ENCODE data around the gene MIB2. TPM values are rescaled to one million over a fixed set of nuclear protein-coding genes. Genes with fewer than 3 reads are reported as not detected.
"Not testable (repeated sequence)": the region's sequence is repeated elsewhere in the genome, so short reads cannot be mapped to it uniquely, and the experiment has no call there.

MIB2 gene
- polyA plus RNA-seq, 4 donors = 44.7 to 213 (median 116) TPM

- Histone ChIP-seq H3K36me3 (ENCODE audit: control insufficient read depth in 3 of 3, insufficient read depth in 2 of 3, low read depth in 1 of 3, low read length in 3 of 3) (peaks cover 5 to 31% (median 9%) of the 10 kb centered on the region in 3 donors), H3K27ac (ENCODE audit: low read depth in 1 of 3, low read length in 2 of 3) (peak overlapping the region in 1 of 3 donors; percentile 39)
- not testable (repeated sequence) for H3K9me3 ChIP-seq (ENCODE audit: control insufficient read depth in 2 of 2, insufficient read depth in 1 of 2, low read depth in 1 of 2, low read length in 1 of 2); H3K4me1 ChIP-seq (ENCODE audit: control insufficient read depth in 3 of 3, insufficient read depth in 2 of 3, low read depth in 1 of 3, low read length in 2 of 3); FAIRE-seq; H3K27me3 ChIP-seq (ENCODE audit: control insufficient read depth in 3 of 3, insufficient read depth in 3 of 3, low read length in 3 of 3); H3K4me3 ChIP-seq (ENCODE audit: low read depth in 1 of 3, low read length in 3 of 3); DNase-seq
- WGBS, 3 donors = 75 to 82% (median 78%) methylated on average over 15 of the region's 15 CpGs
These were observed 47.7 kb downstream of the MIB2 start for GRCh38 chr1:1662830-1663560.

- FAIRE-seq = not testable (repeated sequence)
- 80 to 100% (median 83%) methylated on average over 1 to 7 of the region's 11 CpGs for WGBS, 3 donors
These were observed 49.0 kb downstream of the MIB2 start for GRCh38 chr1:1664318-1664717.

GRCh38 chr1:1664941-1665814, 49.9 kb downstream of the MIB2 start:
- FAIRE-seq (no peak), DNase-seq (no peak)
- no peaks in the 10 kb centered on the region for H3K4me1 ChIP-seq (ENCODE audit: control insufficient read depth in 3 of 3, insufficient read depth in 2 of 3, low read depth in 1 of 3, low read length in 2 of 3)
- H3K27me3 ChIP-seq (ENCODE audit: control insufficient read depth in 3 of 3, insufficient read depth in 3 of 3, low read length in 3 of 3) = no peaks in the 10 kb centered on the region
- no peak overlapping the region for H3K4me3 ChIP-seq (ENCODE audit: low read depth in 1 of 3, low read length in 3 of 3)
- no peak overlapping the region for H3K27ac ChIP-seq (ENCODE audit: low read depth in 1 of 3, low read length in 2 of 3)
- no peaks in the 10 kb centered on the region for H3K9me3 ChIP-seq (ENCODE audit: control insufficient read depth in 2 of 2, insufficient read depth in 1 of 2, low read depth in 1 of 2, low read length in 1 of 2)
- peaks cover 11 to 51% (median 13%) of the 10 kb centered on the region in 3 donors for H3K36me3 ChIP-seq (ENCODE audit: control insufficient read depth in 3 of 3, insufficient read depth in 2 of 3, low read depth in 1 of 3, low read length in 3 of 3)
- 90 to 93% (median 92%) methylated on average over 24 to 27 of the region's 27 CpGs for WGBS, 3 donors

More at GRCh38 chr1:1664318-1664717, 49.0 kb downstream of the MIB2 start:
- not testable (repeated sequence) for H3K27ac ChIP-seq (ENCODE audit: low read depth in 1 of 3, low read length in 2 of 3); DNase-seq; H3K4me3 ChIP-seq (ENCODE audit: low read depth in 1 of 3, low read length in 3 of 3); H3K27me3 ChIP-seq (ENCODE audit: control insufficient read depth in 3 of 3, insufficient read depth in 3 of 3, low read length in 3 of 3); H3K4me1 ChIP-seq (ENCODE audit: control insufficient read depth in 3 of 3, insufficient read depth in 2 of 3, low read depth in 1 of 3, low read length in 2 of 3); H3K9me3 ChIP-seq (ENCODE audit: control insufficient read depth in 2 of 2, insufficient read depth in 1 of 2, low read depth in 1 of 2, low read length in 1 of 2)
- peaks cover 6 to 43% (median 9%) of the 10 kb centered on the region in 3 donors for H3K36me3 ChIP-seq (ENCODE audit: control insufficient read depth in 3 of 3, insufficient read depth in 2 of 3, low read depth in 1 of 3, low read length in 3 of 3)

- peaks cover 11 to 56% (median 13%) of the 10 kb centered on the region in 3 donors for H3K36me3 ChIP-seq (ENCODE audit: control insufficient read depth in 3 of 3, insufficient read depth in 2 of 3, low read depth in 1 of 3, low read length in 3 of 3)
- FAIRE-seq (no peak), DNase-seq (no peak)
- no peaks in the 10 kb centered on the region for H3K27me3 ChIP-seq (ENCODE audit: control insufficient read depth in 3 of 3, insufficient read depth in 3 of 3, low read length in 3 of 3)
- WGBS, 3 donors = 85 to 90% (median 86%) methylated on average over 25 of the region's 25 CpGs
- no peaks in the 10 kb centered on the region for H3K9me3 ChIP-seq (ENCODE audit: control insufficient read depth in 2 of 2, insufficient read depth in 1 of 2, low read depth in 1 of 2, low read length in 1 of 2)
- no peaks in the 10 kb centered on the region for H3K4me1 ChIP-seq (ENCODE audit: control insufficient read depth in 3 of 3, insufficient read depth in 2 of 3, low read depth in 1 of 3, low read length in 2 of 3)
- H3K27ac ChIP-seq (ENCODE audit: low read depth in 1 of 3, low read length in 2 of 3) = no peak overlapping the region
- H3K4me3 ChIP-seq (ENCODE audit: low read depth in 1 of 3, low read length in 3 of 3) = no peak overlapping the region
These were observed 50.5 kb downstream of the MIB2 start for GRCh38 chr1:1665815-1666251.

GRCh38 chr1:1666526-1666925, 51.2 kb downstream of the MIB2 start:
- Histone ChIP-seq H3K4me1 (ENCODE audit: control insufficient read depth in 3 of 3, insufficient read depth in 2 of 3, low read depth in 1 of 3, low read length in 2 of 3) (no peaks in the 10 kb centered on the region), H3K27me3 (ENCODE audit: control insufficient read depth in 3 of 3, insufficient read depth in 3 of 3, low read length in 3 of 3) (no peaks in the 10 kb centered on the region), H3K27ac (ENCODE audit: low read depth in 1 of 3, low read length in 2 of 3) (no peak overlapping the region), H3K36me3 (ENCODE audit: control insufficient read depth in 3 of 3, insufficient read depth in 2 of 3, low read depth in 1 of 3, low read length in 3 of 3) (peaks cover 11 to 63% (median 13%) of the 10 kb centered on the region in 3 donors), H3K4me3 (ENCODE audit: low read depth in 1 of 3, low read length in 3 of 3) (no peak overlapping the region), H3K9me3 (ENCODE audit: control insufficient read depth in 2 of 2, insufficient read depth in 1 of 2, low read depth in 1 of 2, low read length in 1 of 2) (no peaks in the 10 kb centered on the region)
- FAIRE-seq = no peak
- WGBS, 3 donors = 93 to 97% (median 96%) methylated on average over 11 to 15 of the region's 15 CpGs
- DNase-seq = no peak

DNA sequence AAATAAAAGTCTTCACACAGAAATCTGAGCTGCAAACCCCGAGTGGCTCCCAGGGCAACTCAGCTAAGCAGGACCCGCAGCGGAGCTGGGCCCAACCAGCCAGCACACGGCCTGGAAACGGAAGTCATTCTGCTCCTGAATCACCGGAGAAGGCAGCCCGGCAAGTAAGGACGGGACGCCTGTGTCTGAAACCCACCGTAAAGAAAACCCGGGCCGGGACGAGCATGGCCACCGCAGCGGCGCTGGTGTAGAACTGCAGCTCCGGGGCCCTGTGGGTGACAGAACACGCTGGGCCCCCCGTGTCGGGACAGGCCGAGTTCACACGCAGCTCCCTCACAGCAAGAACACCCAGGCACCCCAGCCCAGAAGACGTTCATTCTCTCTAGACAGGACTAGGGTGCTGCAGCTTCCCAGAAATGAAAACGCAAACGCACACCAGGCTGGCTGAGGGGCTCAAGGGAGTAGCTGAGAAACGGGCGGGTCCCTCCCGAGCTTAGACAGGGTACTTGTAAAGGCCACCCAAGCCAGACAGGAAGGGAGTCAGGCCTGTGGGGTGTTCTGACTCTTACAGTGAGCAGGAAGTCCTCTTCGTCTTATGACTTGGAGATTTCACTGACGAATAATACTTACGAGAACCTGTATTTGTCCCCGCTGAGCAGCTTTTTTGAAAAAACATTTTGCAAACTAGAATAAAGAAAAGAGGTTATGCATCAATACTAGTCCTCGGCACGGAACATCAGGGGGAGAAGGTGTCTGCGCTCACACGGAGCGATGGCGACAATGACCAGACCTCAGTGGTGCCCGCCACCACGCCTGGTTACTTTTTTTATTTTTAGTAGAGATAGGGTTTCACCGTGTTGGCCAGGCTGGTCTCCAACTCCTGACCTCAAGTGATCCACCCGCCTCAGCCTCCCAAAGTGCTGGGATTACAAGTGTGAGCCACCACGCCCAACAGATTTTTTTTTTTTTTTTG, 54.5 kb downstream of the MIB2 start:
- WGBS, 3 donors = 92 to 93% (median 92%) methylated on average over 43 of the region's 43 CpGs
- H3K27ac ChIP-seq (ENCODE audit: low read depth in 1 of 3, low read length in 2 of 3) = no peak overlapping the region
- no peak overlapping the region for H3K4me3 ChIP-seq (ENCODE audit: low read depth in 1 of 3, low read length in 3 of 3)
- peaks cover 11 to 82% (median 13%) of the 10 kb centered on the region in 3 donors for H3K36me3 ChIP-seq (ENCODE audit: control insufficient read depth in 3 of 3, insufficient read depth in 2 of 3, low read depth in 1 of 3, low read length in 3 of 3)
- DNase-seq (no peak), FAIRE-seq (no peak)
- no peaks in the 10 kb centered on the region for H3K4me1 ChIP-seq (ENCODE audit: control insufficient read depth in 3 of 3, insufficient read depth in 2 of 3, low read depth in 1 of 3, low read length in 2 of 3)
- H3K27me3 ChIP-seq (ENCODE audit: control insufficient read depth in 3 of 3, insufficient read depth in 3 of 3, low read length in 3 of 3) = no peaks in the 10 kb centered on the region
- no peaks in the 10 kb centered on the region for H3K9me3 ChIP-seq (ENCODE audit: control insufficient read depth in 2 of 2, insufficient read depth in 1 of 2, low read depth in 1 of 2, low read length in 1 of 2)

DNA sequence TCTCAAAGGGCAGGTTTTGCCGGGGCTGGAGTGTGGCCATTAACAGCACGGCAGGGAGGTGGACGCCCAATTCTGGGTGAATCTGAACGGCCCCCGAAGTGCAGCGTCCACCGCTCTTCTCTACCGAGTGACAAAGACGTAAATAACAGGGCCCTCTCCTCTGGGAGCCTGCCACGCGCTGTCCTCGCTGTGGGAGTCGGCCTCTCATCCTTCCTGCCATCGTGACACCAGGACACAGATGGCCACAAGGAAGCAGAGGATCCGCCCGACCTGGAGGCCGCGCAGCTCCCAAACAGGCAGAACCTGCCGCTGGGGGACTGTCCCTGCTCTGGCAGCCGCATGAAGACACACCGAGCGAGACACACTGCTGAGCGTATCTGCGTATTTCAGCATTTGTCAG, 55.6 kb downstream of the MIB2 start:
- Histone ChIP-seq H3K27me3 (ENCODE audit: control insufficient read depth in 3 of 3, insufficient read depth in 3 of 3, low read length in 3 of 3) (no peaks in the 10 kb centered on the region), H3K9me3 (ENCODE audit: control insufficient read depth in 2 of 2, insufficient read depth in 1 of 2, low read depth in 1 of 2, low read length in 1 of 2) (no peaks in the 10 kb centered on the region), H3K27ac (ENCODE audit: low read depth in 1 of 3, low read length in 2 of 3) (no peak overlapping the region), H3K36me3 (ENCODE audit: control insufficient read depth in 3 of 3, insufficient read depth in 2 of 3, low read depth in 1 of 3, low read length in 3 of 3) (peaks cover 6 to 76% (median 8%) of the 10 kb centered on the region in 3 donors), H3K4me3 (ENCODE audit: low read depth in 1 of 3, low read length in 3 of 3) (no peak overlapping the region), H3K4me1 (ENCODE audit: control insufficient read depth in 3 of 3, insufficient read depth in 2 of 3, low read depth in 1 of 3, low read length in 2 of 3) (no peaks in the 10 kb centered on the region)
- 93 to 95% (median 95%) methylated on average over 24 of the region's 24 CpGs for WGBS, 3 donors
- DNase-seq = no peak
- FAIRE-seq = no peak
